Measurements from ENCODE around the gene MRPS15. TPM values are rescaled to one million over a fixed set of nuclear protein-coding genes. Genes with fewer than 3 reads are reported as not detected.

Gene MRPS15
- total and polyA plus RNA-seq, 2 donors (not counting 3 experiments of a cell fraction or from before 2014, with no cell fraction given) = 47.1 to 105 TPM

GRCh38 chr1:36475341-36475740, 11.2 kb upstream of the MRPS15 start:
- Histone ChIP-seq H3K27me3 (ENCODE audit: control insufficient read depth in 2 of 2, insufficient read depth in 2 of 2, low read length in 2 of 2) (peaks cover 0 to 5% of the 10 kb centered on the region in 2 experiments), H3K4me3 (replicated peaks in 1 of 3; ENCODE audit: insufficient read depth in 1 of 3, low read depth in 1 of 3, low read length in 3 of 3) (no peak overlapping the region), H3K4me1 (ENCODE audit: control insufficient read depth, extremely low read depth, insufficient read depth, low read length) (no peaks in the 10 kb centered on the region), H2AFZ (ENCODE audit: low read depth, low read length) (no peak overlapping the region), H3K36me3 (ENCODE audit: control insufficient read depth in 2 of 2, extremely low read depth in 1 of 2, insufficient read depth in 2 of 2, low read length in 2 of 2) (no peaks in the 10 kb centered on the region), H3K79me2 (ENCODE audit: control insufficient read depth, insufficient read depth, low read length) (no peaks in the 10 kb centered on the region), H3K9ac (replicated peaks; ENCODE audit: extremely low read depth, insufficient read depth, low read length) (no peak overlapping the region), H3K27ac (ENCODE audit: insufficient read depth, low read depth, low read length) (no peak overlapping the region), H3K9me3 (replicated peaks; ENCODE audit: control insufficient read depth, insufficient read depth, low read length) (no peaks in the 10 kb centered on the region), H3K4me2 (ENCODE audit: insufficient read depth, low read length) (no peak overlapping the region), H4K20me1 (replicated peaks; ENCODE audit: control insufficient read depth, extremely low read depth, insufficient read depth, low read length) (no peaks in the 10 kb centered on the region), H3K9me1 (replicated peaks; ENCODE audit: control insufficient read depth, extremely low read depth, insufficient read depth, low read length) (no peaks in the 10 kb centered on the region)
- CTCF ChIA-PET = no interaction called here
- intact Hi-C loops (cut with micrococcal nuclease) (no loop called here), dilution Hi-C loops (cut with MboI; ENCODE audit: extremely low pct_ligation_motif_present, low sequenced_read_pairs) (no loop called here)
- FAIRE-seq = no peak
- BruUV-seq (replicated peaks) = no TSS peak
- POLR2A ChIA-PET = no interaction called here
- DNase-seq (ENCODE audit: low read depth, low spot score) = no peak
- TF ChIP-seq POLR2A (IDR thresholded peaks at IDR 0.05; ENCODE audit: low read depth, low read length) = no peak
- no peak for TF ChIP-seq MAX (IDR thresholded peaks at IDR 0.05; ENCODE audit: insufficient read depth, insufficient read length)
- no peak for TF ChIP-seq GATA2 (IDR thresholded peaks at IDR 0.05; ENCODE audit: insufficient read depth, insufficient read length, low read depth, low read length)
- TF ChIP-seq CTCF (IDR thresholded peaks at IDR 0.05; ENCODE audit: extremely low read depth in 1 of 2, insufficient read depth in 1 of 2, low read depth in 1 of 2, low read length in 2 of 2) = no peak
- TF ChIP-seq EZH2 (IDR thresholded peaks at IDR 0.05; ENCODE audit: borderline replicate concordance, low read depth, low read length, severe bottlenecking) = no peak
- no peak for TF ChIP-seq MYC (IDR thresholded peaks at IDR 0.05; ENCODE audit: low read depth, low read length)
- TF ChIP-seq FOS (IDR thresholded peaks at IDR 0.05; ENCODE audit: borderline replicate concordance, insufficient read depth, low read length) = no peak
- no peak for TF ChIP-seq JUN (IDR thresholded peaks at IDR 0.05; ENCODE audit: borderline replicate concordance, insufficient read depth, insufficient read length, low read depth)
- no peak for TF ChIP-seq POLR2AphosphoS5 (IDR thresholded peaks at IDR 0.05; ENCODE audit: insufficient read depth, low read depth, low read length)

All from endothelial cell of umbilical vein (primary cell).